CD4-positive, alpha-beta T cell treated with Interleukin-21 for 1 hour (primary cell): ENCODE results near the gene LY9.

Source experiments
- DNase-seq: peaks from one replicate; pipeline ENCODE4 v3.0.0-alpha.2; 2020

LY9 gene

DNA sequence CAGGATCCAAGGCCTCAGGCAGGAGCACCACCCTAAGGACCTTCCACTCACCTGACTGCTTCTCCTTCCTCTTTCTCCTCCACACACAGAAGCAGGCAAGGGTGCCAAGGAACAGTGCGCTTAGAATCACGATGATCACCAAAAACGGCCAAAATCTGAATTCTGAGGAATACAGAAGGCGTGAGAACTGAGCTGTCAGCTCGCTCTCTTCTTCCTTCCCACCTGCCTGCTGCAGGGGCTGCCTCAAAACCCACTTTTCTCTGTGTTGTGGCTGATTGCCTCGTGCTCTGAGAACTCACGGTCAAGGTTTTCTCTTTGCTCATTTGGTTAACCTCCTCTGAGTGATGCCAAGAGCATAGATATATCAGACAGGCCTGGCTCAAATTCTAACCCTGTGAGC lies 42.9 kb downstream of the LY9 start:
- no peak for DNase-seq

DNA sequence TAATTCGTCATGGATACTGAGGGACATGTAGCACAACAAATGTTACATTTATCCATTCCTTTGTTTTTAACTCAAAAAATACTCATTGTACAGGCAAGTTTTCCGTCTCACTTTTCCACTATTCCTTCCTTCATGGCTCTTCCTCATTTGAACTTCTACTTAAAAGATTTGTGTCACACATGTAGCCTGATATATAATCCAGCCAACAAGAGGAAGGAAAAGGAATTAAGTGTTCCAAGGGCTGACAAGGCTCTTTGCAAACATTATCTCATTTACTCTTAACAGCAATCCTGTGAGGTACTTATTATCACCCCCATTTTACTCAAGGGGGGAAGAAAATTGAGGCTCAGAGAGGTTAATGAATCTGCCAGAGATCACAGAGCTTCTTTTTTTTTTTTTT lies 43.8 kb downstream of the LY9 start:
- no peak for DNase-seq

DNA sequence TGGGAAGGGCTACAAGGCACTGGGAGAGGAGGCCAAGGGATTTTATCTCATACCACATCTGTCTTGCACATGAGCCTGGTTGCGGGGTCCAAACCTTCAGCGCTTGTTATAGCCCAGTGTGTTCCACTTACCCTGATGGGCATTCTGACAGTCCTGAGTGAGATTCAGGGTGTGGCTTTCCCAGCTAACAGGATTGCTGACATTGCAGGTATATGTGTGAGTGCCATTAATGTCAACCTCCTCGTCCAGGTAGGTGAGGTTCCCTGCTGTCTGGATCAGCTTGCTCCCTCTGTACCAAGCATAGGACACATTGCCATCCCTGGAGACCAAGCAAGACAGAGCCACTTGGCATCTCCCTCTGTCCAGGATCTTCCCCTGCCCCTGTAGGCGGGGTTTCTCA lies 45.1 kb downstream of the LY9 start:
- no peak for DNase-seq

DNA sequence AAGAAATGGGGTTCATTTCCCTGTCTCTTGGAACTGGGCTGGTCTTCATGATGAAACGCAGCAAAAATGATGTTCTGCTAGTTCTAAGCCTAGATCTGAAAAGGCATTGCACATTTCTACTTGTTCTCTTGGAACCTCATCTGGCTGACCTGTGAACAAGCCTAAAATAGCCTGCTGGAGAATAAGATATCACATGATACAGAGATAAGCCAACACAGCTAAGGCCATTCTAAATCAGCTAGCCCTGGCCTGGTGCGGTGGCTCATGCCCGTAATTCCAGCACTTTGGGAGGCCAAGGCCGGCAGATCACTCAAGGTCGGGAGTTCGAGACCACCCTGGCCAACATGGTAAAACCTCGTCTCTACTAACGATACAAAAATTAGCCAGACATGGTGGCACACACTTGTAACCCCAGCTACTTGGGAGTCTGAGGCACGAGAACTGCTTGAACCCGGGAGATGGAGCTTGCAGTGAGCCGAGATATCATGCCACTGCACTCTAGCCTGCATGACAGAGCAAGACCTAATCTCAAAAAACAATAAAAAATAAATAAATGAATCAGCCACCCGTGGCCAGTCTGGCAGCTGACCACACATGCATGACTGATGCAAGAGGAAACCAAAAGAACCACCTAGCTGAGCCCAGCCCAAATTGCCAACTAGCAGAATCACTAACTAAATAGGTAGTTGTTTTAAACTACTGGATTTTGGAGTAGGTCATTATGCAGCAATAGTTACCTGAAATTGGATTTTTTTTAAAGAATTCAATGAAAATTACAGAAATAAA lies 48.7 kb downstream of the LY9 start:
- DNase-seq = no peak

DNA sequence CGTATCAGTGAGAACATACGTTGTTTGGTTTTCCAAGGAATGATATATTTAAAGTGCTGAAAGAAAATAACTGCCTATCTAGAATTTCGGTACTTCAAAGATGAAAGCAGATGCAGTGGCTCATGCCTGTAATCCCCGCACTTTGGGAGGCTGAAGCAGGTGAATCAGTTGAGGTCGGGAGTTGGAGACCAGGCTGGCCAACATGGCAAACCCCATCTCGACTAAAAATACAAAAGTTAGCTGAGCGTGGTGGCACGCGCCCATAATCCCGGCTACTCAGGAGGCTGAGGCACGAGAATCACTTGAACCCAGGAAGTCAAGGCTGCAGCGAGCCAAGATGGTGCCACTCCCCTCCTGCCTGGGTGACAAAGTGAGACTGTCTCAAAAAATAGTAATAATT lies 50.3 kb downstream of the LY9 start:
- DNase-seq = no peak

DNA sequence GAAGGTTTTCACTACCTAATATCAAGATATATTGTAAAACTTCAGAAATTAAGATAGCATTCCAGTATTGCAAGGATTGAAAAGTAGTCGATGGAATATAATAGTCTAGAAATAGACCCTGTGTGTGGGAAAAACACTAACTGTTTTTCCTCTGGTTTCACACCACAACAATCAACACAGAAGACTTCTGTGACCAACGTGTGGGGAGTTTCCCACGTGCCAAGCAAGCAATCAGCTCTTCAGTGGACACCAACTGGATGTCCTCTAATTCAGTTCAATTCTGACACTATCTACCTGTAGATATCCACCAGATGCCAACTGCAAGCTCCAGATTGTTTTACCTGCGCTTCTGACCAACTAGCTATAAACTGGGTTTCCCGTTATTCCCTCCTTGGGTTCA lies 54.6 kb downstream of the LY9 start:
- DNase-seq = peak; percentile 13

DNA sequence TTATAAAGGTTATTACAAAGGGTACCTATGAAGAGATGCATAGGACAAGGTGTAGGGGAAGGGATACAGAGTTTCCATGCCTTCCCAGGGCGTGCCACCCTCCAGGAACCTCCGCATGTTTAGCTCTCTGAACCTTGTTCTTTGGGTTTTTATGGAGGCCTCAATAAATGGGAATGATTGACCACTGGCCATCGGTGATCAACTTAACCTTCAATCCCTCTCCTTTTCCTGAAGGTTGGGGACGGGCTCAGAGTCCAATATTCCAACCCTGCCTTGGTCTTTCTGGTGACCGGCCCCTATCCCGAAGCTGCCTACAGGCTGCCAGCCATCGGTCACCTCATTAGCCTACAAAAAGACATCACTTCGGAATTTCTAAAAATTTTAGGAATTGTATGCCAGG lies 55.0 kb downstream of the LY9 start:
- DNase-seq = no peak

DNA sequence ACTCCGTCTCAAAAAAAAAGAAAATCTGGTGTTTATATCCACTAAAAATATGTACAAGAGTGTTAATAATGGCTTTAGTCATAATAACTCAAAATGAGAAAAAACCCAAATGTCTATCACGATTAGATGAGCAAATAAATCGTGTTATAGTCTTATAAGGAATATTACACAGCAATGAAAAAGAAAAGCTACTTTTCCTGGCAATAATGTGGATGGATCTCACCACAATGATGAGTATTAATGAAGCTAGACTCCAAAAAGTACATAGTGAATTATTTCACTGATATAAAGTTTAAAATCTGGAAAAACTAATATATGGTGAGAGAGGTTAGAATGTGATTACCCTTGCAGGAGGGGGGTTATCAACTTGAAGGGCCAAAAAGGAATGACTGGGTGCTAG lies 57.0 kb downstream of the LY9 start:
- DNase-seq = no peak

DNA sequence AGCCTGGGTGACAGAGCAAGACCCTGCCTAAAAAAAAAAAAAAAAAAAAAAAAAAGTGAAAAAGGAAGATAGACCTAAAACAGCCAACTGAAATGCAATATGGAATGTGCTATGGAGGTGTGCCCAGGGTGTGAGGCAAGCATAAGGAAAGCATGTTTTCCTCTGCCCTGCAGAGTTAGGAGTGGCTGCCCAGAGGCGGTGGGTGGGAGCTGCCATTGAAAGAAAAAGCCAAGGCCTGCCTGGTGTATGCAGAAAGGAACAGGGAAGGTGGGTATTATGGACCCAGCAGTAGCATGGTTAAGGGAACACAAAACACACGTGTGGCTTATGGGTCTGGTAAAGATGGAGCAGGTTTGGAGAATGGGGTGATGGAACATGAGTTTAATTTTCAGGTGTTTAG lies 57.8 kb downstream of the LY9 start:
- no peak for DNase-seq

DNA sequence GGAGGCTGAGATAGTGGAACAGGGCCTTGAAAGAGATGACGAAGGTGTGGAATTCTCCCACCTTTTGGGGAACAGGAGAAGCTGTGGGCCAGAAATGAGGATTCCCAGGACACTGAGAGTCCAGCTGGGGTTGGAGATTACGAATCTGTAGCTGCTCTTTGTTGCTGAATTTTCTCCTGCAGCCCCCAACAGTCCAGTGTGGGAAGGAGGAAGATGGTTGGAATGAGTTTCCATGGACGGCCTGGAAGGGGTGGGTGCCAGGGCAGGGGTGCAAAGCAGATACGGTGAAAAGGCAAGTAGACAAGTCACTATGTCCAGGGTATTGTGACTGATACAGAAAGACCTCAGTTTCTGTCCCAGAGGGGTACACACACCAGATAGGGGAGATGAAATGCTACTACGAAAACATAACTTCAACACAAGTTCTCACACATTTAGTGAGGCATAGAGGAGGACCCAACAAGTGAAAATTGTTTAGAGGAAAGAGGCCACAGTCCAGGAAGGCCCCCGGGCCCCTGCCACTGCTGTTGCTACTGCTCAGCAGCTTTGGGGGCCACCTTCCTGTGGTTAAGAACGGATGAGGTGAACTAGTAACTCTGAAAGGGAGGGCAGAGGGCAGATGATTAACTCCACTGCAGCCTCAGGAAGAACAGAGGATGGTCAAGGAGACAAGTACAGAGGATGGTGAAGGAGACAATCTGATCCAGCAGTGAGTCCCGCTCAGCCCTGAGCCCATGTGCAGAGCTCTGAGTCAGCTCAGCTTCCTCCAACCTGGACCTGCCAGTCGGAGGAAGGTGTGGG lies 59.4 kb downstream of the LY9 start:
- peak; percentile 32 for DNase-seq

DNA sequence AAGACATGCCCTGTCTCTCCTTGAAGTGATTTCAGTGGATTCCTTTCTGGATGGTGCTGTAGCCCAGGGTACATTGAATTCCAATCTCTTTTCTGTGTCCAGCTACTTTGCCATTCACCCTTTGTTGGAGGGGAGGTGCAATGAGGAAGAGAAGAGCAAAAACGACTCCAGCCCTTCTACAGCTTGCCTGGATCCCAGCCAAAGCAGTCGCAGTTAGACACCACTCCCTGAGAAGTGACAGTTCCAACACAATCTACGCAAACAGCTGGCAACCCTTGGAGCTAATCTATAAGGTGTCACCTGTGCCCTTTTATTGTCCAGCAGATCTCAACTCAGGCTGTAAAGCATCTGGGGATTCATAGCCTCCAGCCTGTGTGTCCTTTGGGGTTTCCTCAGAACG lies 62.1 kb downstream of the LY9 start:
- no peak for DNase-seq

DNA sequence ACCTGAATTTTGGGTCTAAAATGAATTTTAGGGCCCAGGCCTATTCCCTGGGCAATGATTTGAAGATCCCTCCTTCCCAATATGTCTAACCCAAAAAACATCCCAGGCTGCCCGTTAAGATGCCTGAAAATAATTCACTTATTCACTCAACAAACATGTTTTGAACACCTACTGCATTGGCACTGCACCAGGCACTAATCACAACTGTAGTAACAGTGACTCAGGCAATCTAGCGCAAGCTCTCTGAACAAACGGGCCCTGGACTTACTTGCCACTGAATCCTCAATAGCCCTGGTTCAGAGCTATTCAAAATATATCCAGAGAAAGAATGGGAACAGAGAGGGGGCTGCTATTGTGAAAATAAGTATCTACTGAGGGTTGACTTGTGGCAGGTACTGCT lies 62.5 kb downstream of the LY9 start:
- no peak for DNase-seq

DNA sequence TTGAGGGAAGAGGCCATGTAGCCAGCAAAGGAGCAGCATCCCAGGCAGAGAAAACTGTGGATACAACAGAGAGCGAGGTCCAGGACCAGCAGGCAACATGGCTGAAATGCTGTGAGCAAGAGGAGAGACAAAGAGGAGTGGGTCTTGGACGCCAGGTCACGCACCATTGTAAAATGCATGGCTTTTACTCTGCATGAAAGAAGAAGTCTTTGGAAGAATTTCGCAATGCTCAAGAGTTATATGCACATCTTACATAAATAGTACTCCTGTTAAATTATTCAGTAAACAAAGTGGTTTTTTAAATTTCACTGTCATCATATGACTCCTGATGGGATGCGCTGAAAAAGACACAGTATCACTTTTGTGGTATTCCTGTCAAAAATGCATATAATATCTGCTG lies 63.2 kb downstream of the LY9 start:
- no peak for DNase-seq

DNA sequence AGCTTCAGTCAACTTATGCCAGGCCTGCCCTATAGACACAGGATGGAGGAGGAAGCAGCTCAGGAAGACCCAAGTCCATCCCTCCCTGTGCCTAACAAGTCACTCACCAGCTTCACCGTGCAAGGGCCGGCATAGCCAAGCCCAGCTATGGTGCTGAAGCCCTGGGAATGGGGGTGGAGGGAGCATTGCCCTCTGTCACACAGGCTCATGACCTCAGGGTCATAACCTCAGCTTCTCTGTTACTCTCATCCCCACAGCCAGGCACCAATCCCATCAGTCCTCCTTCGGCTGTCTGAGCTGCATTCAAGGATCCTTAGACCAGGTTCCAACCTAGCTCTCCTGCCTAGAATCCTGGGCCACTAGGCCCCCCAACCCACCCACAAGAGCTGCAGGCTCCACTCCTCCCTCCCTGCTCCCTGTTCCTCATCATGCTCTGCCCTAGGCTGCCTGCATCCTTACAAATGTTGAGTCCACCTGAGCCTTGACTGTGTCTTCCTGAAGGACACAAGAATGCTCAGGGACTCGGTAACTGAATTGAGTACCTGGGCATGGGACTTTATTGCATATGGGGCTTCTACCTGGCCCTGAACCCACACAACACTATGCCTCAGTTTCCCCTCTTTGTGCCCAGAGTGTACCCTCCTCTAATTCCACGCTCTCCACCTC lies 65.0 kb downstream of the LY9 start:
- no peak for DNase-seq

DNA sequence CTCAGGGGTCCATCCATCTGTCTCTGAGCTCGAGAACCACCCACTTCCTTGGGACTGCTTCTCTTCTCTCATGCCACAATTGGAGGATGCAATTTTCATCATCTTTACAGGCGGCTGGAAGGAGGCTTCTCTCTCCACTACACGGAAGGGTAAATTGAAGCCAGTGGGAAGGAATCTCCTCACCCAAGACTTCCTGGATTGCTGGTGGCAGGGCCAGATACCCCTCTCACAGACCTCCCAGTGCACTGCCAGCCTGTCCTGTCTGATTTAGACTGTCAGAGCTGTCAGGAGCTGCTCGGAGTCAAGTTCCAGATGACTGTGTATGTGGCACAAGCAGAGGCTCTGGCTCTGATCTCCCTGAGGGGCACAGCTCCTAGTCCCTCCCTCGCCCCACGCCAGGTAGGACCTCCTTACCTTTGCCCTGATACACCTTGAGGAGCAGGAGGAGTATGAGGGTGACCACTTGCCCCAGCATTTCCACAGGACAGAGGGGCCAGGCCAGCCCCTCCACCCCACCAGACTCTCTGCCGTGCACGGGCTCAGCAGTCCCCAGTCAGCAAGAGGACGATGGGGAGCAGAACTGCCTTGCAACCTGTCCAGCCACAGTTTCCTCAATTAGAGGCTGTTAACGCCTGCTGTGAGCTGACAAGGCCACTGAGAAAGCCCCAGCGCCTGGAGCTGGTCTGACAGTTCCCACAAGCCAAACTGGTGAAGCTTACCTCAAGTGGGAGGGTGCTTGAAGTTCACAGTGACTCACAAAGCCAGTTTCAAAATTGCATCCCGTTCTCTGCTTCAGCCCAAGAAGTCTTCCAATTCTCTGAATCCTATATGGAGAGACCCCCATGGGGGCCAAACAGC lies 66.5 kb downstream of the LY9 start, which contains the start of gene CD244:
Gene CD244, minus strand, starts transcription at position 685 of the 858 bp plus-strand sequence. Its CDS starts 210 bp downstream, at position 475.
- peak; percentile 64 for DNase-seq

DNA sequence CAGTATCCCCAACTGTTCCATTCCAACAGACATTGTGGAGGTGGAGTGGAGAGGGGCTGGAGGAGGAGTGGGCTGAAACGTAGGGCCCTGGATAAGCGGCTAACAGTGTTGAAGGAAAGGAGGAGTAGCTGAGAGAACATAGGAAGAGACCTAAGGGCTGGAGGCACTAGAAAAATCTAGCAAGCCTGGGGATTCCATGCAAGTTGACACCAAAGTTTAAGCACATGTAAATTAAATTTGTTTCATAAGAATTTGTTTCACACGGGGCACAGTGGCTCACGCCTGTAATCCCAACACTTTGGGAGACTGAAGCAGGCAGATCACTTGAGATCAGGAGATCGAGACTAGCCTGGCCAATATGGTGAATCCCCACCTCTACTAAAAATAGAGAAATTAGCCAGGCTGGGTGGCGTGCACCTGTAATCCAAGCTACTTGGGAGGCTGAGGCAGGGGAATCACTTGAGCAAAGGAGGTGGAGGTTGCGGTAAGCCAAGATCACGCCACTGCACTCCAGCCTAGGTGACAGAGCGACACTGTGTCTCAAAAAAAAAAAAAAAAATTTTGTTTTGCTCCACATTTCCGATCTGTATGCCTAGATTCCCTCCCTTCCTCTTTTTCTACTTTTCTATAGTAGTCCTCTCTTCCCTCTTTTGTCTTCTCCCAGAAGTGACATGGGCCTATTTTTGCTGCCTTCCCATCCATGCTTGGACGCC lies 67.2 kb downstream of the LY9 start:
- DNase-seq = no peak

DNA sequence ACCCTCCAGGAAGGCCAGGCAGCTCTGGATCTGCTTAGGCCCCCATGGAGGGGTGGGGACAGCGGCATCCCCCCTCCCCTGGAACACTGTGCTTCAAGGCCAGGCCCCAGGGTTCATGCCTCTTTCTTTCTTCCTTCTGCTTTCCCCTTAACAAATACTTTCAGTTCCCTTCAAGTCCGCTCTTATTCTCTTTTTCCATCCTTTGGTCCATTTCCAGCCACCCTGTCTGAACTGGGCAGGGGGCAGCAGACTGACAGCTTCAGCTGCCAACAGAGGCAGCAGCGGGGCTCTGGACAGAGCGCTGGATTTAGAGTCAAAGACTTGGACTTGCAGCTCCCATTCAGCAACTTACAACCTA lies 67.8 kb downstream of the LY9 start:
- DNase-seq = no peak

DNA sequence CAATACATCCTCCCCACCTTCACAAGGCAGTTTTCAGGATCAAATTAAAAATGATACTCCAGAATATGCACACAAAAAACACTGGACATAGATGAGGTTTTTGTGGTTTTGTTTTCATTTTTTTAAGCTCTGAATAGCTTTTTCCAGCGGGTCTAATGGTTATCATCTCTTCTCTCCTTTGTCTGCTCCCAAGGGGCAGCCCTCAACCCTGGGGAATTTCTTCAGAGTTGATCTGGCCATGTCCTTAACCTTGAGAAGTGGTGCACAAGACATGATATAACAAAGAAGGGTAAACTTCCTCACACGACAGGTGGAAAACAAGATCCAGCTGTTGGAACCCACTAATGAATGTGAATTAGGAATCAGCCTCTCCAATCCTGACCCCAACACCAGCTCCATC lies 68.2 kb downstream of the LY9 start:
- no peak for DNase-seq

DNA sequence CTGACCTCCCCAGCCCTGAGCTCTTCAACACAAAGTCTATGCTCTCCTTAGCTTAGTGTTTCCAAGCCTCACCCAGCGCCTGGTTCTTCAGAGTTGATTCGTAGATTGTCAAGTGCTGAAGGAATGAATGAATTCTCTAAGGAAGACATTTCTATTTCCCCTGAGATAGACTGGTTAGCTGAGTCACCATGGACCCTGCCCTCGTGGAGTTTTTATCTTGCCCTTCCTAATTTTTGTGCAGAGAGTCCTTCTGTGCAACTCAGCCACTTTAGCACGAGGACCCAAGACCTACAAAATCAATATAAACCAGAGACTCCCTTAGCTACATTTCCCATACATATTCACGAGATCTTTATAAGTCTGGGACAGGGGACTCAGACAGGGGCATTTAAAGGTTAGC lies 69.4 kb downstream of the LY9 start:
- no peak for DNase-seq

DNA sequence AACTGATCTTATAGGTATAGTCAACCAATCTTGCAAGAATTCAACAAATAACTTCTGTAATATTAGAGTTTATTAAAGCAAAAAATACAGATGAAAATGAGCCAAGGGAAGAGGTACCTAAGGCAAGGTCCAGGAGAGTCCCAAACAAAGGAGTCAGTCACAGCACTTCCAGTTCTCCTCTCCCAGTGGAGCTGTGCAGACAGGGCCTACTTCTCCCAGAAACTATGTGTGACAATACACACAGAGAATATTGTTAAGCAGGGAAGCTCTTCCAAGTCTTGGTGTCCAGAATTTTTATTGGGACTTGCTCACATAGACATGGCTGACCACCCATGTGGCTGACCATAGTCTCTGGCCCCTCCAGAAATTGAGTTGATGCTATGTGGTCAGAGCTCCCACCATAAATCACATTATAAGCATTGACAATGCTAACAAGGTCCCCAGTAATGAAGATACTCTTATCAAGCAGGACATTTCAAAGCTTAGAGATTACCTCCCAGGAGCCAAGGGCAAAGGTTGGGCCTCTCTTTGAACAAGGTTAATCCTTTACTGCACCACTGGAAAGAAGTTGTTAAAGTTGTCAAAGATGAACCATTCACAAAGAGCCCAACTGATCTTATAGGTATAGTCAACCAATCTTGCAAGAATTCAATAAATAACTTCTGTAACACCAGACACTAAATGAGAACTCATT lies 70.2 kb downstream of the LY9 start:
- DNase-seq = no peak

DNA sequence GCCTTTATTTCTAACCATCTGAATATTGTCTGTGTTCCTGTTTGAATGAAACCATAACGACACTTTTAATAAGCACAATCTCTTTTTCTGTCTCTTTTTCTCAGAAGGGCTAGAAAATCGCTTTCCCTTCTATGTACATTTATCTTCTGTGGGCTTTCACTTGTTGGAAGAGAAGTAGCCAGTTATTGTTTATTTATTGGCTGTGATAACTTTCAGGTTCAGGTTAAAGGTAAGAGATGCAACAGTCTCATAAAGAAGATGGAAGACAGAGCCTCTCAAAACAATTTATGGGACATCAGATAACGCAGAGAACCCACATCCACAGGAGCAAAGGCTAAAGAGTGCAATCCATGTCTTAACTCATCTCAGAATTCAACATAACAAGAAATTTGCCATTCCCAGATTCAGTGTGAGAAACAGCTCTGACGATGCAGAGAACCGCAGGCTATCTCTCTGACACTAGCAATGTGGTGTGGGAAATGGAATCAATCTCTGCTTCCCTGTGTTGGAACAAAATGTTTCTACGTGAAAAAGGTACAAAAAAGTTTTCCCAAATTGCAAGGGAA lies 70.8 kb downstream of the LY9 start:
- no peak for DNase-seq
